GM15510 (cell line): ENCODE data around the gene GPR87.

Source experiments
- POLR2A ChIP-seq: IDR thresholded peaks from 3 replicates; pipeline ENCODE4 v1.6.1; 2011; ENCODE audit warnings: borderline replicate concordance; ENCODE audit not compliant: insufficient read length; ENCODE audit errors: extremely low read depth

Gene GPR87

DNA sequence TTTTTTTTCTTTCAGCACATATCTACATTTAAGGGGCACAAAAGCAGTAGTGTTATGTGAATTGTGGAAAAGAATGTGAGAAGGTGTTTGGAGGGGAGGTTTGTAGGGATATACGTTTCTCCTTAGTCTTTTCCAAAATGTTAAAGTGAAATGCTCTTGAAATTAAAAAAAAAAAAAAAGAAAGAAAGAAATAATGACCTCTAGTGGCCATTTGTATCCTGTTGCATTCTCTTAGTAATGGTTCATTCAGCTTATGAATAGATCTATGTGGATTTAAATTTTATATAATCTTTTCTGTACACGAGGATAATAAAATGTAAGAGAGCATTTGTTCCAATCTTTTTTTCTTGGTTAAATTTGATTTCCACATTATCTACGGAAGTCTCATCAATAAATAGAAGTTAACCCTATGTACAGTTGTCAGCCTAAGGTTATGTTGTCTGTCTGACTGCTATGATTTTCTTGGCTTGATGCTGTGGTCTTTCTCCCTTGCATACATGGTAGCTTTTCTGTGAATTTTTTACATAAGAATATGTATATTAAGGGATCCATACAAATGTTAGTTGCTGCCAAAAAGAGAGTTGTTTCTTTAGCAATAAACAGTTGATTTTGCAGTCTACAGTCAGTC lies 11.1 kb upstream of the GPR87 start:
- no peak for TF ChIP-seq POLR2A

DNA sequence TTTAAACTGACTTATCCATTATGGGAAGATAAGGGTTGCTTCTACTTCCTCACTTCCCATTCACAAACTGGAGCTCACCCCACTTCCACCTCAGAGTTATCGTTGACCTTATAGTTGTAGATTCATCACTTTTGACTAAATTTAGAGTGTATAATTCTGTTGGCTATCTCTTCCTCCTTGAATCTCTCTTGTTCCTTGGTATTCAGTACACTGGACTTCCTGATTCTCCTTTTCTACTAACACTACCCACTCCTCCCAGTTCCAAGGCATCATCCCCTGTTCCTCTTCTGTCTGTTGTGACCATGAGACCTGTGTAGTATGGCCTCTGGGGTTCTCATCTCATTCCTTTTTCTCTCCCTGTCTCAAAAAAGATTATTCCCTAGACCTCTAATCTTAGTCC lies 5.9 kb upstream of the GPR87 start:
- TF ChIP-seq POLR2A = no peak

DNA sequence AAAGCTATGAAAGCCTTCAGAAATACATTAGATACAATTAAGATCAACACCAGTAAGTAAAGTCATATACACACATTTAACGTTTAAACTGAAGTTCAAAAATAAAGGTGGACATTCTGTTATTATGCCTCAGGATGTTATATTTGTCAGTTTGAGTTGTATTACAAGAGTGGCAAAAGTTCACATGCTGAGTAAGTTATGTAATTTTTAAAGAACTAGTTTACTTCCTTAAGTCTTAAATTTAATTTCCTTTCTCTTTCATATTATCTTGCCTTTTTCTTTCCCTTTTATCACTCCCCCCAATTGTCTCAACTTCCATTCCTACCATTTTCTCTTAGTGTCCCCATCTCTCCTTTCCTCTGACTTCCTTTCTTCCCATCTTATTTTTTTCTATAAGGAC lies 4.9 kb upstream of the GPR87 start:
- no peak for TF ChIP-seq POLR2A

DNA sequence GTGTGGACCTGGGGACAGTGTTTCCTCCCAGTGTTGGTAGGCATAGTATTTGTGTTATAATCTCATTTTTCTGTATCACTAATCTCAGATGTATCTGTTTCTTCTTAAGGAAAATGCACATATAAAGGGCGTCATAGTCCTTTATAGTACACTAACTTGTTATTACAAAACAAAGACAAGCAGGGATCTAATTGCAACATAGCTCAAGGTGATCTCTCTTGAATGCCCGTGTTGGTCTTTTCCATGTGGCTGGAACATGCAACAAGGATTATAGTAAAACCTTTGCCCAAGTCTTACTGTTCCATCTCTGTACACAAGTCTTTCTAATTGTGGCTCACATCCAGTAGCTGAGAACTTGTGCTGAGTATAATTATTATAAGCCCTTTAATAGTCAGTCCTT lies 3.5 kb upstream of the GPR87 start:
- TF ChIP-seq POLR2A = no peak

DNA sequence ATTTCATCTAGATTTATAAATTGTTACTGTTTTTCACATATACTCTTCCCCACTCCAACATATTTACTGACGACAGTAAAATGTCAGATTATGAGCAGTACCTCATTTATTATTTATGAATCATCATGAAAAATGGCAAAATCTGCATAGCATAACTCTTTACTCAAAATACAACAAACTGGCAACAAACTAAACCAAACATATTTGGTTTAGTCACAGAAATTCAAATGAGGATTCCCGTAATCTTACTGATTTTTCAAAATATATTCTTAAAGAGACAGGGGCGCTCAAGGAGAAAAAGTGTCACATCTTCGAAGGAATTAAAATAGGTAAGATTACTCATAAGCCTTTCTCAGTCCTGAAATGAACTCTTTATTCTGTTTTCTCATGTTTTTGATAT lies 3.0 kb upstream of the GPR87 start:
- no peak for TF ChIP-seq POLR2A

DNA sequence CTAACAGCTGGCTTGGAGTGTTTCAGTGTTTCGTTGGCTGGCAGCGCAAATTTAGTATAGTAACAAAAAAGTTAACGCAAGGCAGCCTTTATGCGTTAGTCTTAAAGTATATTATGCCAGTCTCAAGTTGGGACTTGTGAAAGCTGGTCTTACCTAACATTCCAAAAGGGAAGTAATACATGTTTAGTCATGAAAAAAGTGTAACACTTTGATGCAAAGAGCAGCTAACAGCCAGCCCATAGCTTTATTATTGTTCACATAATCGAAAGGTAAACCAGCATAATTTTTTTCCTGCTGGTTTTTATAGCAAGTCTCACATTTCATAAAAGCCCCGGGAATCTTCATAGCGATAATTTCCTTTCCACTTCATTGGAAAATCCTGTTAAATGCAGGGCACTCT lies 2.4 kb upstream of the GPR87 start:
- TF ChIP-seq POLR2A = no peak

DNA sequence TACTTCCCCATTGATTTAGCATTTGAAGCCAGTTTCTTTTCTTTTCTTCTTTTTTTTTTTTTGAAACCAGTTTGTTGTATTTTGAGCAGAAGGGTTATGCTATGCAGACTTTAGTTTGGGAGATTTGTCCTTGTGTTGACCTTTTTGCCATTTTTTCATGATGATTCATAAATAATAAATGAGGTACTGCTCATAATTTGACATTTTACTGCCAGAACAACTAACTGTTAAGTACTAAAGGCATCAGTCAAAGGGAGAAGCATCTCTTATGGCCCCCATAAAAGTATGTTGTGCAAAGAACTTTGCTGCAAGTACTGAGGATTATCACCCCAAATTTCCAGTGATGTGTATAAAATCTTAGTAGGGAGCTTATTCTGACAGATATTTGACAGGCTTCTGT lies 1.7 kb upstream of the GPR87 start:
- TF ChIP-seq POLR2A = no peak

DNA sequence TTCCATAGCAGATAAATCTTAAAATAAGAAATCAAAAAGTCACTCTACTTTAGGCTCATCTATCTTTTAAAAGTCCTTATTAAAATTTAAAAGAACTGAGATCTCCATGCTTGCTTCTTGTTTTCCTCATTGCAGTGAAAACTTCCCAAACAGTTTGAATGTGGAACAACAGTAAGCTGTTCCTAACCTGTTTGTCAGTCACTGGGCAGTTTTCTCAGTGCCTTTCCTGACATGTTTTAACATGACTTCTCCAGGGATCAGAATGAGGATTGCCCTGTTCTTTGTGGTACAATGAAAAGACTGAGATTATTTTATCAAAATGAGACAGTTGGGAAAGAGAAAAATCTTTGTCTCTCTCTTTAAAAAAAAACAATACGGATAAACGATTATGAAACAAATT lies 774 bp downstream of the GPR87 start:
- no peak for TF ChIP-seq POLR2A

DNA sequence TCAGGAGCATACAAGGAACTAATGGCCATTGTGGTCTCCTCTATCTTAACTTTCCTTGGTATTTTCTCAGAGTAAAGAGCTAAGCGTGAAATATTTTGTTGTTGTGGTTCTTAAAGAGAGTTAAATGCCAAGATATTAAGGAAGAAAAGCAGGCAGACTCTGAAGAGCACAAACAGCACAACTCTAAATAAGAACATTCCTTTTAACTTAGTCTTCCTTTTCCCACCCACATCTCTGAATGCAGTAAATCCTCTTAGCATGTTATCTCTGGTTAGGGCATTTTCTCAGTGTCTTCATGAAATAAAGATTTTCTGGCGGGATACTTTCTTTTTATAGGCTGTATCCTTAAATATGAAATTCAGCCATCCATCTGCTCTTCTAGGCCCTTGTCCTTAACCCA lies 1.5 kb downstream of the GPR87 start:
- TF ChIP-seq POLR2A = no peak

DNA sequence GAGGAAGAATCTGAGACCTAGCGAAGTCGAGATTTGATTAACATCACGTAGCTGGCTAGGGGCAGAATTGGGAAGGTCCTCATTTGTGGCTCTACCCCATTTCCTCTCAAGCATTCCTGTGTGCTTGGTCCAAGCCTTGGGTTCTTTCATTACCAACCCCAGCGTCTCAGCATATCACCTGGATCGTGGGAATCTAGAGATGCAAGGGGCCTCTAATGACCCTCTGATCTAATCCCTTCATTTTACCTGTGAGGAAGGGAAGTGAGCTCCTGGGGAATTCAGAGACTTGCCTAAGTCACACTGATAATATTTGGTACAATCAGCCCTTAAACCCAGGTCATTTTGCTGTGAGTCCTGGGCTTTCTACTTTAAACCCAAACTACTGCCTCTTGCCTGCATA lies 2.0 kb downstream of the GPR87 start:
- no peak for TF ChIP-seq POLR2A

DNA sequence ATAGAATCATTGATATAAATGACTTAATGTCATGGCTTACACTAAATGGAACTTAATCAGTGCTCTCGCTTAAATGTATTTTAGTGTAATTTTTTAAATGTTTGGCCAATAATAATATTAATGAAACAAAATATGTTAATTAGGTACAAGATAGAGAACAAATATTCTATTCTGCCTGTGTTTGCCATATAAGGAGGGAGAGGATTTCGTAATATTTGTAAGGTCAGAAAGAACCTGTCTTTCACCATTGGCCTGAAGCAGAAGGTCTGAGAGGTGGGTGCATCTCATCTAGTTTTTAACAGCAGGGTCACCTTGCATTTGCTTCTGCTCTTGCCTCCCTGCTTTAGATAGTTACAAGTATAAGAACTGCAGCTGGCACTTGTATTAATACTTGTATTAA lies 2.5 kb downstream of the GPR87 start:
- no peak for TF ChIP-seq POLR2A

DNA sequence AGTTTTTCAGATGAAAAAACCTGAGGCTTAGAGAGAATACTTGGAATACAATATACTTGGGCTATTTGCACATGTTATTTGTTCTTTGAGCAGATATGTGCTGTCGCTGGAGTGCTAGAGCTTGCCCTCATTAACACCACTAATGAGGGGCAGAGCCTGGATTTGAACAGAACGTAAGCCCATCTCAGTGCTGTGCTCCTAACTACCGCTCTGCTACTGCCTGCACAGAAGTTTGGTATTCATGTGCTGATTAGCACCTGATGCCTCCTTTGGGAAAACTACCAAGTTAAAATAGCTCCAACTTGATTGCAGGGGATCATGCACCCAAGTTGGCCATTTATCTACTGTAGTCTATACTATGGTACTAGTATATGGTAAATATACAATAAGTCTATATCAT lies 3.6 kb downstream of the GPR87 start:
- TF ChIP-seq POLR2A = no peak

DNA sequence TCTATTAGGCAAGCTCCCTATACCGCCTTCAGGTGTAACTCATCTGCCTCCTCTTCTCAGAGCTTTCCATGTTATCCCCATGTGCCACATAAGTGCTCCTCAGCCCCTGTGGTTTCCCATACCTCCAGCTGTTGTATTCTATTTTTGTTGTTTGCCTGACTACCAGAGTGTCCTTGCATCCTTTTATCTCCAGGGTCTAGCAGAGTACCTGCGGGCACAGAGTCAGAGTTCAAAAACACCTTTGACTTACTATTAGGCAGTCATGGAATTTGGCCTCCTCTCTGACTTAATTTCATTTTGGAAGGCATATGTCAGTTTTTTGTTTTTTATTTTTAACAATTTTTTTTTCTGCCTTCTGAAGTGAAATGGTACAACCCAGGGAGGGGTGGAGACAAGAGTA lies 7.1 kb downstream of the GPR87 start:
- TF ChIP-seq POLR2A = no peak

DNA sequence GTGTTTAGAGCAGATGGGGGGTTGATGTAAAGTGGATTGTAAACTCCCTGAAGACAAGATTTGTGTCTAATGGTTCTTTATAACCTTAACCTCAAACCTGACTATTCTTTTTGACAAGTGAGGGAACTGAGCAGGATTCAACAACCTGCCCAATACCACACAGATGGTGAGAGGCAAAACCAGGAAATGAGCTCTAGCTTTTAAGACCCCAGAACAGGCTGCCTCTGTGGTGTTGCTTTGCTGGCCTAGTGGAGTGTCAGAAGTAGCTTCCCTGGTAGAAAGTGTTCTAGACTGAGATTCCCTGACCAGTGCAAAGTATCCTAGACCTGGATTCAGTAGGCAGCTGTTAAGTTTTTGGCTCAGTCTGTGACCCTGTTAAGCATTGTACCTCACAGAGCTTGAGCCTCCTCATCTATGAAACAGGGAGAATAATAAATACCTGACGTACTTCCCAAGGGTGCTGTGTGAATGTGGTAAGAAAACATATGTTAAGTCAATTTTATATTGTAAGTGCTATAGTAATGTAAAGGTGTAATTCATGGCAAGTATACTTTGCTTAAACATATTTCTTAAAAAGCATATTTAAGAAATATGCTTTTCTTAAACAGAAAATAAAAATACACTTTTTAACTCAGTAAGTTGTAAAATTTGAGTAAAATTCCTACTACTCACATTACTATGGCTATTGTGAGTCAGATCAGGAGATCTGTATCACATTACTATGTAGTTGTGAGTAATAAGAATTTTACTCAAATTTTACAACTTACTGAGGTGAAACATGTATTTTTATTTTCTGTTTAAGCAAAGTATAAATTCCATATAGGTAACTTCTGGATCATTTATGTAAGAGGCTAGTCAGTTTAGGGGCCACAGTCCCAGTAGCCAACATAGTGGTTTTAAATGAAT lies 8.8 kb downstream of the GPR87 start:
- TF ChIP-seq POLR2A = no peak

DNA sequence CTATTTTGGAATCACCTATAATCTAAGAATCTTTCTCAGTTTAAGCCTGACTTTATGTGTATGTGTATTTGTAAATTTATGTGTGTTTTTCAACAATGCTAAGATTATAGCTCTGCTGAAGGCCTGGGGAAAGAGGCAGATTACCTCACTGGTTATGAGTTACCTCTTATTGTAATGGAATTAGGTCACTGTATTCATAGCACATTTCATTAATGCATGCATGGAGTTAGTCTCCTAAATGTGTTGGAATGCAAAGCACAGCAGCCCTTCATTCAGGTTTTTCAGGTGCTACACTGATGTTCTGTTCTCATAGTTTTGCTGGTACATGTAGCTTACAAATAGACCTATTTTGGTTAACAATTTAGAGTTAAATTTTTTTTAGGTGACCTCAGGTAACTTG lies 9.5 kb downstream of the GPR87 start:
- TF ChIP-seq POLR2A = no peak

DNA sequence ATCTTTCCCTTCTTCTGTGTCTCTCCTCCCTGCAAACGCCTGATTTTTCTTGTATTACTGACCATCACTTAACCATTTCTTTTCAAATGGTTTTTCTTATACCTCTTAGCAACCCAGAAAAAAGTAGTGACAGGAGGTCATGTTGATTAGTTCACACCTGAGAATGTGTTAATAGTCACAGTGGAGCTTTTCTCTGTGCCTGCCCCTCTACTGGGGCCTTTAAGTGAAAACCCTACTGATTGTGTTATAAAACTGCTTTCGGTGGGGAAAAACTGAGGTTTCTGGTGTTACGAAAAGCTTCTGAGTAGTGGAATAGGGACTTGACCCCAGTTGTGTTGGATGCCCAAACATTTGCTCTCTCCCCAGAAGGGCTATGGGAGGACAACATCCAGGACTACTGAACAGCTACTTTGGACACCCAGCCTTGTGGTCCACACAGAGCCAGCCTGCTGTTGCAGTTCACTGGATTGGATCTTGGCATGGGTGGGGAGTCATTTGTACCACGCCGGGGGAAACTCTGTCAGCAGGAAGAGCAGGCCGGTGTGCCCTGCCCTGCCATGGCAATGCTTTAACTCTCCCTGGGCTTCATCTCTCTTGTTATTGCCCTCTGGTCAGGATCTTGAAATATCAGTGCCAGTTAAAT lies 10.3 kb downstream of the GPR87 start:
- TF ChIP-seq POLR2A = no peak

DNA sequence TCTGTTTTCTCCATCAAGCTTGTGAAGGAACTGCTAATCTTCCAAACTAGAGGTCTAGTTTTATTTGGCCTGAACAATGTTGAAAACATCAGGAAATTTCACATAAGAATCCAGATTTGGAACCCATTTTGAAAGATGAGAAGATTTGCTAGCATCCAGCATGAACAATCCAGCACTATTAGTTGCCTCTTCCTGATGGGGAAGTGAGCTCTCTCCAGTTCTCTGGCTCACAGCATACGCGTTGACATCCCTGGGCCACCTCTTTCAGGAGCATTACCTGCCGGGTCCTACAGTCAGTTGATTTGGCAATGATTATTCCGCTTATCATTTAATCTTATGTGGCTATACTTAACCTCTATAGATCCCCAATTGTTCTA lies 10.9 kb downstream of the GPR87 start:
- no peak for TF ChIP-seq POLR2A
